Fibroblast of skin of left biceps (primary cell): ENCODE measurements around the gene CDK14.

Source experiments
- DNase-seq, 2 experiments: peaks; one replicate each; pipeline ENCODE4 v3.0.0-alpha.2; 2013; ENCODE audit warnings: low read depth in 2 of 2

Gene CDK14

GRCh38 chr7:91005841-91006240 is 409.7 kb downstream of the CDK14 start:
- no peak for DNase-seq

GRCh38 chr7:91007371-91007770 is 411.2 kb downstream of the CDK14 start:
- no peak for DNase-seq

- no peak for DNase-seq
These were observed 417.0 kb downstream of the CDK14 start for GRCh38 chr7:91013078-91013477.

- no peak for DNase-seq
These were observed 423.7 kb downstream of the CDK14 start for GRCh38 chr7:91019686-91020385.

- DNase-seq: no peak
These were observed 424.7 kb downstream of the CDK14 start for GRCh38 chr7:91020636-91021385.

GRCh38 chr7:91021956-91022355 is 425.8 kb downstream of the CDK14 start:
- no peak for DNase-seq

- no peak for DNase-seq
These were observed 429.8 kb downstream of the CDK14 start for GRCh38 chr7:91025906-91026390.

GRCh38 chr7:91029688-91030087 is 433.6 kb downstream of the CDK14 start:
- no peak for DNase-seq

GRCh38 chr7:91030680-91031380 is 434.7 kb downstream of the CDK14 start:
- DNase-seq: no peak

GRCh38 chr7:91031757-91032156 is 435.6 kb downstream of the CDK14 start:
- no peak for DNase-seq

GRCh38 chr7:91033574-91033973 is 437.5 kb downstream of the CDK14 start:
- no peak for DNase-seq

- peak; percentile 20 to 26 for DNase-seq
These were observed 438.6 kb downstream of the CDK14 start for GRCh38 chr7:91034459-91035368.

- no peak for DNase-seq
These were observed 442.9 kb downstream of the CDK14 start for GRCh38 chr7:91039033-91039432.

- no peak for DNase-seq
These were observed 445.0 kb downstream of the CDK14 start for GRCh38 chr7:91041141-91041540.

- no peak for DNase-seq
These were observed 445.9 kb downstream of the CDK14 start for GRCh38 chr7:91041901-91042484.

- DNase-seq: no peak
These were observed 447.1 kb downstream of the CDK14 start for GRCh38 chr7:91043186-91043585.

GRCh38 chr7:91043924-91044645 is 448.0 kb downstream of the CDK14 start:
- no peak for DNase-seq

GRCh38 chr7:91045606-91046005 is 449.5 kb downstream of the CDK14 start:
- DNase-seq: no peak

- peak; percentile 33 to 38 for DNase-seq
These were observed 450.4 kb downstream of the CDK14 start for GRCh38 chr7:91046322-91047089.

GRCh38 chr7:91047636-91048035 is 451.5 kb downstream of the CDK14 start:
- no peak for DNase-seq
